NCI-H524 (cell line): ENCODE data around the gene ADGRD1.
A peak's percentile ranks its signal among the peaks of the same experiment; 100 is the strongest.
"Not testable (repeated sequence)": the region's sequence is repeated elsewhere in the genome, so short reads cannot be mapped to it uniquely, and the experiment has no call there.

Source experiments
- DNase-seq, 2 experiments: peaks; one replicate each; lab custom pipeline; 2025; lab: John Stamatoyannopoulos, UW

The ADGRD1 gene

DNA sequence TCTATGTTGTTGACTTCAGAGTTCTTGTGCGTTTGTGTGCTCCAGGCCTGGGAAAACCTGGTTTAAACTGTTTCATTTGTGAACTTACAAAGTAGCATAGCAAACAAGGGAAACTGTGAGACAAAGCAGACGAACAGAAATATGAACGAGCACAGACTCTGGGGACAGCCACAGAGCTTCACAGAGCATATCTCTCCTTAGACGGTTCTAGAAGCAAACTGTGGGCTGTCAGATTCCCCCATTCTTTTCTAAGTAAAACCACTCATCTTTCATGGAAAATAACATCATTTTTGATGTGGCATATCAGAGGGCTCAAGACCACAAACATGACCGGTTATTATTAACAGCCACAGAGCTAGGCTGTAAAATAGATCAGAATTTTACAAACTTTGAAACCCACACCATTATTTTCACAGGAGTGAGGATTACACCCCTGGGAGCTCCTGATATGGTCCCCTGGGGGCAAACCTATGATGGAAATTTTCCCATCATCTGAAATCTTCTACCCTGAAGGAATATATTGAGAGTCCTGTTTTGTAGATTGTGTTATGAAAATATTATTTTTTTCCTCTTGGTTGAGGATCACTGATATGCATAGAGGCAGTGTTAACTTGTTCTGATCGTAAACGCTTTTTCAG, 102.0 kb downstream of the ADGRD1 start:
- no peak for DNase-seq

- no peak for DNase-seq
Observed at GRCh38 chr12:131056626-131057025, 102.9 kb downstream of the ADGRD1 start.

GRCh38 chr12:131057211-131057721, 103.6 kb downstream of the ADGRD1 start:
- DNase-seq = peak; percentile 35 to 66

DNA sequence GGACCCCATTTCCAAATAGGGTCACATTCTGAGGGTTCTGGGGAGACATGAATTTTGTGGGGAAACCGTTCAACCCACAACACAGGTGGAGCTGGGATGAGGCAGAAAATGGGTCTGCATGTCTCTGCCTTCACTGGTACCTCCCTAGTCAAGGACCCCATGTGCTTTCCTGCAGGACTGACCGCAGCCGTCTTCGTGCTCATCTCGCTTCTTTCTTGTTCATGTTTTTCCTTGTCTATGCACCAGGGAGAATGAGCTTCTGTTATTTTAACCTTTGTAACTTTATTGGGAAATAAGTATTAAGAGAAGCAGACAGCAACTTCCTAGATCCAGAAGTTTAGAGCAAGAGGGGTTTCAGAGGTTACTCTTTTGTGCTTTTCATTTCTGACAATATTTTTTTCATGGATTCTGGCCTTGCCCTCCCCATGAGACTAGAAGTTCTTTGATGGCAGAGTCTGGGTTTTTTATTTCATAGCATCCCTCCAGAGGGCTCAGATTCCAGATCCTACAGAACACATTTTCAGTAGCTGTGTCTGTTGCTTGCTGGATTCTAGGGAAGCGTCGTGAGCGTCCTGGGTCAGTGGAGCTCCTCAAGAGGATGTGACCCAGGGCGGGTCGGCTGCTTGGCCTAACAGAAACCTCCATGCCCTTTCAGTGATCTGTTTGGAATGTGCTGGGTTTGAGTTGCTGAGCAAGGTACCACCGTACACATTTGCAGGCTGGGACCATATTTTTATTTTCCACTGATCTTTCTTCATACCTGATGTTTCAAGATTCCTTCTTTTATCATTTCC, 104.2 kb downstream of the ADGRD1 start:
- DNase-seq = no peak

DNA sequence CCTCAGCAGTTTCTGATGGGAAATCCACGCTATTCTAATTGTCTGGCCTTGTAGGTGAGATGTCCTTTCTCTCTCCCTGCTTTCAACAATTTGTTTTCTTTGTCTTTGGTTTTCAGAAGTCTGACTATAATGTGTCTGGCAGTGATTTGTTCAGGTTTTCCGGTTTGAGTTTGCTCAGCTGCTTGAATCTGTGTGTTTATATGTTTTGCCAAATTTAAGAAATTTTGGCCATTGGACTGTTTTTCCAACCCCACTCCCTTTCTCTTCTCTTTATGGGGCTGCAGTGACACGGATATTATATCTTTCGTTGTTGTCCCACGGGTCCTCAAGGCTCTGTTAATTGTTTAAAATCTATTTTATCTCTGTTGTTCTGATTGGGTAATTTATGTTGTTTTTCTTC, 105.0 kb downstream of the ADGRD1 start:
- no peak for DNase-seq

GRCh38 chr12:131060011-131060703, 106.5 kb downstream of the ADGRD1 start:
- no peak for DNase-seq

- peak in 1 of 2 experiments; percentile 23 for DNase-seq
Observed at GRCh38 chr12:131061041-131061806, 107.5 kb downstream of the ADGRD1 start.

- no peak for DNase-seq
Observed at GRCh38 chr12:131063413-131063812, 109.7 kb downstream of the ADGRD1 start.

DNA sequence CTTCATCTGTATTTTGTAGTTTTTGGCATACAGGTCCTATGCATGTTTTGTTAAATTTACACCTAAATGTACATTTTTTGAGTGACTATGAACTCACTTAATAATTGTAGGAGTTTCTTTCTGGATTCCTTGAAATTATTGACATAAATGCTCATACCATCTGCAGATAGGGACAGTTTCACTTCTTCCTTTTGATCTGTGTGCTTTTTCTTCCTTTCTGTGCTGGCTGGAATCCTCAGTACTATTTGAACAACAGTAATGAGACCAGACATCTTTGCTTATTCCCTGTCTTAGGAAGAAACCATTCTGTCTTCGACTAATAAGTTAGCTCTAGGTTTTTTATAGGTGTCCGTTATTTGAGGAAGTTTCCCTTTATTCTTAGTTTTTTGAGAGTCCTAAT, 110.3 kb downstream of the ADGRD1 start:
- no peak for DNase-seq

DNA sequence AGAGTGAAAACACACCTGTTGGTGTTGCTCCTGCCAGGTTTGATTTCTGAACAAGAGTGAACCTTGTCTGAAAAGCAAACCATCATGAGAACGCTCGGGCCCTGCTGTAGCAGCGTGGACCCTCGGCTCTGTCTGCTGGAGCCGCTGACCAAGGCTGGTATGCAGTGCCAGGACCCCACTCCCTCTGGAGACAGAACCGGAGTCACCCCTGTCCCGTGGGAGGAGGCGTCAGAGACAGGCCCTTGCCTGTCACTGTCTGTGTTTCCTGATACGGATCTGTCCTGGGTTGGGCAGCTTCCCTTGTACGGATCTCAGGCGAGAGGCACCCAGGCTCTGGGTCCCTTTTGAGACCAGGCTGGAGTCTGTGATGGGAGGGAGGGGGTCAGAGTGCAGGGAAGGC, 111.6 kb downstream of the ADGRD1 start:
- DNase-seq = no peak

GRCh38 chr12:131065801-131066200, 112.1 kb downstream of the ADGRD1 start:
- DNase-seq = no peak

DNA sequence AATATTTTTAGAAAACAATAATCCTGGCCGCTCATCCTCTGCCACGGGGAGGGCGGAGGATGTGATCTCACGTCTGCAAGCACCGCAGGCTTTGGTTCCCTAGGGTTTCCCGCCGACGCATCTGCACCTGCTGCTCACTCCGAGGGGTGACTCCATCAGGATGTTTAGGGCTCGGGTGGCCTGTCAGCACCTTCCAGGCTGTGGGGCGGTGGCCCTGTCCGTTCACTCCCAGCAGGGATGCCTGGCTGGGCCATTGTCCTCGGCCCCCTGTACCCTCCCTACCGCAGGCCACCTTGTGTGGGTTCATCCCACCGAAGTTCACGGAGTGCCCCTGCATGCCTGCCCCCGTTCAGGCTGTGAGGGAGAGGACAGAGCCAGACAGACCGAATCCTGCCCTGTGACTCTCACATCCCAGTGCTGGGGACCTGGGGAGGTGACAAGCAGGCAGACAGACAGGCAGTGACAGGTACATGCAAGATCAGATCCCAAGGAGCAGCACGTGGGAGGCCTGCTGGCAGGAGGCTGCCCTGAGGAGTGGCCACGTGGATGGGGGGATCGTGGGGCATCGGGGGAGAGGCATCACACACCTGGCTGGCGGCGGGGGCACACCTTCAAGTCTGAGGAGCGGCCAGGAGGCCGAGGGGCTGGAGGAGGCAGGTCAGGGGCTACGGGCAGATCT, 112.6 kb downstream of the ADGRD1 start:
- no peak for DNase-seq

DNA sequence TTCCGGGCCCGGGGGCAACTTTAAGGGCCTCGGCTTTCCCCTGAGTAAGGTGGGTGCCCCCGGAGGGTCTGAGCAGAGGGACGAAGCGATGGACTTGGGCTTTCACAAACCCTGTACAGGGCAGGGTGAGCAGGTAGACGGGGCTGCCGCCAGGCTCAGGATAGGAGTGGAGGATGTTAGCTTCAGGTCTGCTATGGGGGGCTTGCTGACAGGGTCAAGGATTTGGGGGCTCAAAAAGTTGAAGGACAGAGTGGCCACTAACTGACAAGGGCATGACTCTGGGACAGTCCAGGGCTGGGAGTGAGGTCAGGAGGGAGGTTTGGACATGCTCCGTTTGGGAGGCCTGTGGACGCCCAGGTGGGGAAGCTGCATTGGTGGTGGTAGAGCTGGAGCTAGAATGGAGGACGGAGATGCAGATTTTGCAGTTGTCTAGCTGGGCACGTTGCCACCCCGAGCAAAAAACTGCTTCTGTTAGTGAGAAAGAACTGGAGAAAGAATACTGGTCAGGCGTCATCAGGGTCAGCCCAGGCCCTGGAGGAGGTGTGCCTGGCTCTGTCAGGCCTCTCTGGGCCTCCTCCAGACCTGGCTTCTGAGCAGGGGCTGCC, 113.3 kb downstream of the ADGRD1 start:
- DNase-seq = no peak

GRCh38 chr12:131067981-131068851, 114.5 kb downstream of the ADGRD1 start:
- no peak for DNase-seq

GRCh38 chr12:131068926-131069720, 115.4 kb downstream of the ADGRD1 start:
- not testable (repeated sequence) for DNase-seq

DNA sequence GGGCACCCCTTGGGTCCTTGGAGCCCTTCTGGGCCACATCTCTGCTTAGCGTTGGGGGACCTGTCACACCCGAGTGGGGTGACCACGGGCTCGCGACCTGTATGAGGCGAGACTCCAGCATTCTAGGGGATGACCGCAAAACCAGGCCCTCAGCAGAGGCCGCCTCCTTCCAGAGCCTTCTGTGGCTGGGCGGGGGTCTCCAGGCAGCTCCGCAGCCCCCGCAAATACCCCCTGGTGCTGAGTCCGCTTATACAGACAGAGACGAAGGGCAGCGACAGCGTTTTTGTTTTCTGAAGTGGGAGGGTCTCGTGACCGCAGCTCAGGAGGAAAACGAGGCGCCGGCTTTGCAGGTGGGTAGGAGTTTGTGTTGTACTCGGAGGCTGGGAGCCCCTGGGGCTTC, 116.4 kb downstream of the ADGRD1 start:
- DNase-seq = not testable (repeated sequence)

- DNase-seq = not testable (repeated sequence)
Observed at GRCh38 chr12:131070668-131071067, 117.0 kb downstream of the ADGRD1 start.

DNA sequence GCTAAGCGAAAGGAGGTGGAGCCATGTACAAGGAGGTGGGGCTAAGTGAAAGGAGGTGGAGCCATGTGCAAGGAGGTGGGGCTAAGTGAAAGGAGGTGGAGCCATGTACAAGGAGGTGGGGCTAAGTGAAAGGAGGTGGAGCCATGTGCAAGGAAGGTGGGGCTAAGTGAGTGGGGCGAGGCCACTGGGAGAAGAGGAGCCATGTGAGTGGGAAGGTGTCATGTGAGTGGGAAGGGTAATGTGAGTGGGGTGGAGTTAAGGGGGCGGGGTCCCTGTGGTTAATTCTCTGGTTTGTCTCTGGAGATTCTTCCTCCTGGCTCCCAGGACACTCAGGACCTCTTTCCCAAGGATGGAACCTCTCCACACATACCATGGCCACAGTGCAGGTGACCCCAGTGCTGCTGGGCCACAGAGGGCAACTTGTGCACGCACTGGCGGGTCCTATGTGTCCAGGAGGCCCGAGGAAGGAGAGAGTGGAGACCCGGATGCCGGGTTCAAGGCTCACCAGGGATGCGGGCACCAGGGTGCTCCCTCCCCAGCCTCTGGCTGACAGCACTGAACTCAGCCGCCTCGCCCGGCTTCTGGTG, 117.6 kb downstream of the ADGRD1 start:
- not testable (repeated sequence) for DNase-seq

- DNase-seq = not testable (repeated sequence)
Observed at GRCh38 chr12:131071950-131072349, 118.2 kb downstream of the ADGRD1 start.
